GM20000 (cell line): ENCODE results near the gene KIF6.

Experiments used
- DNase-seq: peaks from one replicate; pipeline ENCODE4 v3.0.0; 2012; ENCODE audit warnings: low spot score
- TF ChIP-seq, protein P1 (sequence below): IDR thresholded peaks from 2 replicates; pipeline ENCODE4 v1.5.1; 2012; ENCODE audit warnings: mild to moderate bottlenecking, control low read depth; ENCODE audit errors: extremely low read depth, missing control alignments

Gene KIF6

DNA sequence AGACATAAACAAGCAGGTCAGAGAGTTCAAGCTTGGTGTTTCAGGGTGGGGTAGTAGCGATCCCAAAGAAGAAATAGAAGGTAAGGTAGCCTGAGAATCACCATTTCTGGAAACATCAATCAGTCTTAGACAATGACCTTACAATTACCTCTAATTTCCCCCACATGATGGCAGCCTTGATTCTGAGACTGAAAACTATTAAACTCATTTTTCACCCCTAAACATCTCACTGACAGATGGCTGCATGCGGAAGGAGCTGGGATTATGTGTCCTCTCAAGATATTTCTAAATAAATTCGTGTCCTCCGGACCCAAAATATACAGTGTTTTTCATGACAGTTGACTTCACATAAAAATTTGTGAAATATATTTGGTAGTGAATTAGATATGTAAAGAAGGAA is 61.0 kb downstream of the KIF6 start:
- TF ChIP-seq, protein P1, sequence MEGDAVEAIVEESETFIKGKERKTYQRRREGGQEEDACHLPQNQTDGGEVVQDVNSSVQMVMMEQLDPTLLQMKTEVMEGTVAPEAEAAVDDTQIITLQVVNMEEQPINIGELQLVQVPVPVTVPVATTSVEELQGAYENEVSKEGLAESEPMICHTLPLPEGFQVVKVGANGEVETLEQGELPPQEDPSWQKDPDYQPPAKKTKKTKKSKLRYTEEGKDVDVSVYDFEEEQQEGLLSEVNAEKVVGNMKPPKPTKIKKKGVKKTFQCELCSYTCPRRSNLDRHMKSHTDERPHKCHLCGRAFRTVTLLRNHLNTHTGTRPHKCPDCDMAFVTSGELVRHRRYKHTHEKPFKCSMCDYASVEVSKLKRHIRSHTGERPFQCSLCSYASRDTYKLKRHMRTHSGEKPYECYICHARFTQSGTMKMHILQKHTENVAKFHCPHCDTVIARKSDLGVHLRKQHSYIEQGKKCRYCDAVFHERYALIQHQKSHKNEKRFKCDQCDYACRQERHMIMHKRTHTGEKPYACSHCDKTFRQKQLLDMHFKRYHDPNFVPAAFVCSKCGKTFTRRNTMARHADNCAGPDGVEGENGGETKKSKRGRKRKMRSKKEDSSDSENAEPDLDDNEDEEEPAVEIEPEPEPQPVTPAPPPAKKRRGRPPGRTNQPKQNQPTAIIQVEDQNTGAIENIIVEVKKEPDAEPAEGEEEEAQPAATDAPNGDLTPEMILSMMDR = no peak
- no peak for DNase-seq

- TF ChIP-seq, protein P1 = no peak
- no peak for DNase-seq
Measured at GRCh38 chr6:39657355-39658135, 67.7 kb downstream of the KIF6 start.

- TF ChIP-seq, protein P1 = no peak
- DNase-seq = no peak
Measured at GRCh38 chr6:39654121-39654520, 71.1 kb downstream of the KIF6 start.

DNA sequence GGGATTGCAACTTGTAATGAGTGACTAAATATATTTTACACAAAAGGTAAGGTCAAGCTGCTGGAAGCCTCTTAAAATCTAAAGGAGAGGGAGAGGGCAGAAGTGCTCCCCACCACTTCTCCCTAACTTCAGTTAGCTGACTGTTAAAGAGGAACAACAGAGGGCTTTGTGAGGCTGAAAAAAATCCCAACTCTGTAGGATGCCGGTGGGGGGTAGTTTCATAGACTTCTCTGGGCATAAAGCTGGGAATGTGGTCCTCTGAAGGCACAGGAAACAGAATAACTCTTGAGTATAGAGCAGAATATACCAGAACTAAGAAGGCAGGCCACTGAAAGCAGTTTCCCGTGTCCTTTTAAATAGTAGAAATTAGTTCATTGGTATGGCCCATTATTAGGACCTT is 71.6 kb downstream of the KIF6 start:
- TF ChIP-seq, protein P1 = no peak
- no peak for DNase-seq

DNA sequence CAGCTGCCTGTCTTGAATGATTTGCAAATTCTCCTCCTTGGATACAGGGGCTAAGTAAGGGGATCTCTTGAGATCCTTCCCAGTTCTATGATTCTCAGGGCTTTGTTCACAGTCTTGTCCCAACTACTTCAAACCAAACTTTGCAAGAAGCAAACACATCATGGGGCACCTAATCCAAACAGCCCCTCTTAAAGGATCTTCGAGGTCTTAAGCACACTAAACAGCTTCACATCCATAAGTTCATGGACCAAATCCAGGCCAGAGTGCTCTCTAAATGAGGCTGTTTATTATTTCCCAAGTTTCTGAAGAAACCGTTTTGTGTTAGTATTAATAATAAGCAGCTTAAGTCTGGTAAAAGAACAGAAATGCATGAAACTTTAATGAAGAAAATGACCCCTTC is 75.2 kb downstream of the KIF6 start:
- DNase-seq = no peak
- TF ChIP-seq, protein P1 = no peak

GRCh38 chr6:39646751-39647420 is 78.3 kb downstream of the KIF6 start:
- TF ChIP-seq, protein P1 = no peak
- no peak for DNase-seq

DNA sequence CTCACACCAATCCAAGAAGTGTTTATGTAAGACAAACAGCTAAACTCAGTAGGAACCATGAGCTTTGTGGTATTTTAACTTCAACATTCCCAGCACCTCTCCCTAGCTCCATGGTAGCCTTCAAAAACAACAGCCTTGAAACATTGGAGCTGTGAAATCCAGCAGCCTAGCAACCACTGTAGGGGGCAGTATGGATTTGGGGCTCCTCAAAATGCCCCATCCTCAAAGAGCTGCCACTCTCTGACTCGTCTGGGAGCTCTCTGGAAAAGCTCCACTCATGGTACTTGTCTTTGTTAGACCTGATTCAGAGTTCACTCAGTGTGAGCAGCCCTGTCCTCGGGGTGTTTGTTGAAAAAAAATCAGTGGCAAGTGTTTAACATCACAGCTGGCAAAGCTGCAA is 82.9 kb downstream of the KIF6 start:
- no peak for DNase-seq
- TF ChIP-seq, protein P1 = no peak
